Right atrium auricular region (tissue), 2 donors: ENCODE results near the gene FGD6. TPM values are rescaled to one million over a fixed set of nuclear protein-coding genes. Genes with fewer than 3 reads are reported as not detected.

Experiments
- DNase-seq: peaks from one replicate; pipeline ENCODE4 v3.0.0-alpha.2; 2019; ENCODE audit warnings: low spot score
- H3K27ac ChIP-seq, 2 donors: fragments of 200-600 bp; sonication (generic); 1 replicate in 1 of 2; 2 replicates in 1 of 2; pipeline ENCODE4 v1.5.1; 2016 to 2019
- H3K27me3 ChIP-seq, 2 donors: fragments of 200-600 bp; sonication (generic); one replicate each; pipeline versions ENCODE4 v1.5.1 to v1.6.0; 2017 to 2019
- H3K36me3 ChIP-seq: fragments of 200-600 bp; sonication (generic); one replicate; pipeline ENCODE4 v1.5.1; 2016
- H3K4me1 ChIP-seq, 2 donors: fragments of 200-600 bp; sonication (generic); one replicate each; pipeline versions ENCODE4 v1.5.1 to v1.6.0; 2017 to 2019
- H3K4me3 ChIP-seq, 2 donors: fragments of 200-600 bp; sonication (generic); 1 replicate in 1 of 2; 2 replicates in 1 of 2; pipeline ENCODE4 v1.5.1; 2017 to 2019; ENCODE audit warnings: mild to moderate bottlenecking in 1 of 2, moderate library complexity in 1 of 2
- H3K9me3 ChIP-seq, 2 donors: fragments of 200-600 bp; sonication (generic); one replicate each; pipeline ENCODE4 v1.5.1; 2019
- total RNA-seq, 2 donors: library from RNA; depleted of rRNA; stranded (reverse); fragments of >200 nt; gene quantifications; one replicate each; pipeline ENCODE4 v1.1.0, GENCODE V29; 2016
- TF ChIP-seq, protein P1 (sequence below), 2 donors: fragments of 200-600 bp; sonication (generic); IDR thresholded peaks; one replicate each; pipeline ENCODE4 v1.5.1; 2019; ENCODE audit warnings: antibody characterized with exemption in 2 of 2

FGD6 gene
- total RNA-seq, 2 donors from 2014 or later, result 15.8 to 16.9 TPM

DNA sequence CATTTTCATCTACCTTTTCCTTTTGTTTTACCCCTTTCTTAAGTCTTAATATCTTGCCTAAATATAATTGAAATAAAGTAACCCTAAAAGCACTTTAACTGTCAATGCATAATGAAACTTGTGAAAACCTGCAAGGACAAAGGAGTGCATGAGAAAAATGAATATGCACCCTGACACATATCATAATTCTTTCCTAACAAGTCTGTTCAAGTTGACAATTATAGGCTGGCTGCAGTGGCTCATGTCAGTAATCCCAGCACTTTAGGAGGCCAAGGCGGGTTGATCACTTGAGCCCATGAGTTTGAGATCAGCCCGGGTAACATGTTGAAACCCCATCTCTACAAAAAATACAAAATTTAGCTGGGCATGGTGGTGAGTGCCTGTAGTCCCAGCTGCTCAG, 65.4 kb downstream of the FGD6 start:
- no peak overlapping the region for H3K4me3 ChIP-seq
- TF ChIP-seq, protein P1, sequence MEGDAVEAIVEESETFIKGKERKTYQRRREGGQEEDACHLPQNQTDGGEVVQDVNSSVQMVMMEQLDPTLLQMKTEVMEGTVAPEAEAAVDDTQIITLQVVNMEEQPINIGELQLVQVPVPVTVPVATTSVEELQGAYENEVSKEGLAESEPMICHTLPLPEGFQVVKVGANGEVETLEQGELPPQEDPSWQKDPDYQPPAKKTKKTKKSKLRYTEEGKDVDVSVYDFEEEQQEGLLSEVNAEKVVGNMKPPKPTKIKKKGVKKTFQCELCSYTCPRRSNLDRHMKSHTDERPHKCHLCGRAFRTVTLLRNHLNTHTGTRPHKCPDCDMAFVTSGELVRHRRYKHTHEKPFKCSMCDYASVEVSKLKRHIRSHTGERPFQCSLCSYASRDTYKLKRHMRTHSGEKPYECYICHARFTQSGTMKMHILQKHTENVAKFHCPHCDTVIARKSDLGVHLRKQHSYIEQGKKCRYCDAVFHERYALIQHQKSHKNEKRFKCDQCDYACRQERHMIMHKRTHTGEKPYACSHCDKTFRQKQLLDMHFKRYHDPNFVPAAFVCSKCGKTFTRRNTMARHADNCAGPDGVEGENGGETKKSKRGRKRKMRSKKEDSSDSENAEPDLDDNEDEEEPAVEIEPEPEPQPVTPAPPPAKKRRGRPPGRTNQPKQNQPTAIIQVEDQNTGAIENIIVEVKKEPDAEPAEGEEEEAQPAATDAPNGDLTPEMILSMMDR (IDR thresholded peaks at IDR 0.05), result no peak
- no peaks in the 10 kb centered on the region for H3K36me3 ChIP-seq
- no peaks in the 10 kb centered on the region for H3K4me1 ChIP-seq
- H3K27me3 ChIP-seq, result no peaks in the 10 kb centered on the region
- no peaks in the 10 kb centered on the region for H3K9me3 ChIP-seq
- DNase-seq, result no peak
- no peak overlapping the region for H3K27ac ChIP-seq

- Histone ChIP-seq H3K9me3 (no peaks in the 10 kb centered on the region), H3K27me3 (no peaks in the 10 kb centered on the region), H3K4me1 (no peaks in the 10 kb centered on the region), H3K36me3 (no peaks in the 10 kb centered on the region), H3K27ac (no peak overlapping the region), H3K4me3 (no peak overlapping the region)
- TF ChIP-seq, protein P1 (IDR thresholded peaks at IDR 0.05), result no peak
- DNase-seq, result no peak
These were observed 65.9 kb downstream of the FGD6 start for GRCh38 chr12:95151406-95151805.

- TF ChIP-seq, protein P1 (IDR thresholded peaks at IDR 0.05), result no peak
- DNase-seq, result no peak
These were observed 66.8 kb downstream of the FGD6 start for GRCh38 chr12:95150501-95150900.

DNA sequence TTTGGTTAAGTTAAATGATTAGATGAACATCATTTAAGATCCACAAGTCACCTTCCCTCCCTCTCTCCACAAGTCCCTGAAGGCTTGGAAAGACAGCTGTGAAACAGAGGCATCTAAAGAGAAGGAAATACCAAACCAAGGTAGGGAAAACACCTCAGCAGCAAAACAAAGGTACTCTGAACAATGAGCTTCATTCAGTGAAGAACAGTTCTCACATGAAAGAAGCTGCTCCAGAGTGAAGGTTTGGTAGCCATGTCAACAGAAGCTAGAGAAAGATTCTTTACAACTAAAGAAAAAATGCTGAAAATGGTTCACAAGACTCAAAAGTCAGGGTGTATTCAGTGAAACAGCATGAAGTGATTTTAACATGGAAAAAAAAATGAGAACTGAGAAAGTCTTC, 69.4 kb downstream of the FGD6 start:
- no peak overlapping the region for H3K4me3 ChIP-seq
- TF ChIP-seq, protein P1 (IDR thresholded peaks at IDR 0.05), result no peak
- no peaks in the 10 kb centered on the region for H3K9me3 ChIP-seq
- H3K27me3 ChIP-seq, result no peaks in the 10 kb centered on the region
- peaks cover 0 to 12% of the 10 kb centered on the region in 2 donors for H3K4me1 ChIP-seq
- no peaks in the 10 kb centered on the region for H3K36me3 ChIP-seq
- no peak for DNase-seq
- no peak overlapping the region for H3K27ac ChIP-seq

More at GRCh38 chr12:95150501-95150900, 66.8 kb downstream of the FGD6 start:
- H3K4me1 ChIP-seq, result no peaks in the 10 kb centered on the region
- no peaks in the 10 kb centered on the region for H3K27me3 ChIP-seq
- H3K9me3 ChIP-seq, result no peaks in the 10 kb centered on the region
- H3K36me3 ChIP-seq, result no peaks in the 10 kb centered on the region
- no peak overlapping the region for H3K27ac ChIP-seq
- H3K4me3 ChIP-seq, result no peak overlapping the region

- H3K27me3 ChIP-seq, result no peaks in the 10 kb centered on the region
- H3K9me3 ChIP-seq, result no peaks in the 10 kb centered on the region
- no peak overlapping the region for H3K4me3 ChIP-seq
- H3K4me1 ChIP-seq, result peaks cover 0 to 12% of the 10 kb centered on the region in 2 donors
- H3K27ac ChIP-seq, result no peak overlapping the region
- no peak for DNase-seq
- H3K36me3 ChIP-seq, result no peaks in the 10 kb centered on the region
- TF ChIP-seq, protein P1 (IDR thresholded peaks at IDR 0.05), result no peak
These were observed 70.5 kb downstream of the FGD6 start for GRCh38 chr12:95146769-95147168.

GRCh38 chr12:95143621-95144205, 73.6 kb downstream of the FGD6 start:
- no peaks in the 10 kb centered on the region for H3K27me3 ChIP-seq
- H3K4me1 ChIP-seq, result peaks cover 0 to 12% of the 10 kb centered on the region in 2 donors
- H3K9me3 ChIP-seq, result no peaks in the 10 kb centered on the region
- H3K36me3 ChIP-seq, result no peaks in the 10 kb centered on the region
- TF ChIP-seq, protein P1 (IDR thresholded peaks at IDR 0.05), result peak in 1 of 2 donors; percentile 17
- H3K27ac ChIP-seq, result peak overlapping the region; percentile 51 to 71
- H3K4me3 ChIP-seq, result no peak overlapping the region
- no peak for DNase-seq
